Measurements from ENCODE around the gene PRMT6.

GRCh38 chr1:107057197-107058133 lies 991 bp downstream of the PRMT6 start:
- TF ChIP-seq, protein P1, sequence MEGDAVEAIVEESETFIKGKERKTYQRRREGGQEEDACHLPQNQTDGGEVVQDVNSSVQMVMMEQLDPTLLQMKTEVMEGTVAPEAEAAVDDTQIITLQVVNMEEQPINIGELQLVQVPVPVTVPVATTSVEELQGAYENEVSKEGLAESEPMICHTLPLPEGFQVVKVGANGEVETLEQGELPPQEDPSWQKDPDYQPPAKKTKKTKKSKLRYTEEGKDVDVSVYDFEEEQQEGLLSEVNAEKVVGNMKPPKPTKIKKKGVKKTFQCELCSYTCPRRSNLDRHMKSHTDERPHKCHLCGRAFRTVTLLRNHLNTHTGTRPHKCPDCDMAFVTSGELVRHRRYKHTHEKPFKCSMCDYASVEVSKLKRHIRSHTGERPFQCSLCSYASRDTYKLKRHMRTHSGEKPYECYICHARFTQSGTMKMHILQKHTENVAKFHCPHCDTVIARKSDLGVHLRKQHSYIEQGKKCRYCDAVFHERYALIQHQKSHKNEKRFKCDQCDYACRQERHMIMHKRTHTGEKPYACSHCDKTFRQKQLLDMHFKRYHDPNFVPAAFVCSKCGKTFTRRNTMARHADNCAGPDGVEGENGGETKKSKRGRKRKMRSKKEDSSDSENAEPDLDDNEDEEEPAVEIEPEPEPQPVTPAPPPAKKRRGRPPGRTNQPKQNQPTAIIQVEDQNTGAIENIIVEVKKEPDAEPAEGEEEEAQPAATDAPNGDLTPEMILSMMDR (IDR thresholded peaks at IDR 0.05): no peak
- TF ChIP-seq POLR2A (IDR thresholded peaks at IDR 0.05): no peak
